GM12864 (cell line): ENCODE data around the gene RTP4.
A peak's percentile ranks its signal among the peaks of the same experiment; 100 is the strongest.

Source experiments
- DNase-seq: peaks from one replicate; pipeline ENCODE4 v3.0.0-alpha.2; 2011; ENCODE audit warnings: low read depth
- H3K4me3 ChIP-seq: 2 replicates; pipeline ENCODE4 v1.5.1; 2011; ENCODE audit warnings: mild to moderate bottlenecking, low read depth, low read length, control low read depth
- TF ChIP-seq, protein P1 (sequence below): IDR thresholded peaks from 2 replicates; pipeline ENCODE4 v1.5.1; 2011; ENCODE audit warnings: low read depth, mild to moderate bottlenecking, moderate library complexity, low read length, control low read depth, inconsistent platforms; ENCODE audit errors: missing control alignments

Gene RTP4

DNA sequence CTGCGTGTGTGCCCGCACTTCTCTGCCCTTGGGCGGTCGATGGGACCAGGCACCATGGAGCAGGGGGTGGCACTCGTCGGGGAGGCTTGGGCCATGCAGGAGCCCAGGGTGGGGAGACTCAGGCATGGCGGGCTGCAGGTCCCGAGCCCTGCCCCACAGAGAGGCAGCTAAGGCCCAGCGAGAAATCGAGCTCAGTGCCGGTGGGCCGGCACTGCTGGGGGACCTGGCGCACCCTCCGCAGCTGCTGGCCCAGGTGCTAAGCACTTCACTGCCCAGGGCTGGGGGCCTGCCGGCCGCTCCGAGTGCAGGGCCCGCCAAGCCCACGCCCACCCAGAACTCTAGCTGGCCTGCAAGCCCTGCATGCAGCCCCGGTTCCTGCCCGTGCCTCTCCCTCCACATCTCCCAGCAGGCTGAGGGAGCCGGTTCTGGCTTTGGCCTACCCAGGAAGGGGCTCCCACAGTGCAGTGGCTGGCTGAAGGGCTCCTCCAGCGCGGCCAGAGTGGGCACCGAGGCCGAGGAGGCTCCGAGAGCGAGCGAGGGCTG is 553 bp upstream of the RTP4 start:
- H3K4me3 ChIP-seq = no peak overlapping the region
- DNase-seq = no peak
- TF ChIP-seq, protein P1, sequence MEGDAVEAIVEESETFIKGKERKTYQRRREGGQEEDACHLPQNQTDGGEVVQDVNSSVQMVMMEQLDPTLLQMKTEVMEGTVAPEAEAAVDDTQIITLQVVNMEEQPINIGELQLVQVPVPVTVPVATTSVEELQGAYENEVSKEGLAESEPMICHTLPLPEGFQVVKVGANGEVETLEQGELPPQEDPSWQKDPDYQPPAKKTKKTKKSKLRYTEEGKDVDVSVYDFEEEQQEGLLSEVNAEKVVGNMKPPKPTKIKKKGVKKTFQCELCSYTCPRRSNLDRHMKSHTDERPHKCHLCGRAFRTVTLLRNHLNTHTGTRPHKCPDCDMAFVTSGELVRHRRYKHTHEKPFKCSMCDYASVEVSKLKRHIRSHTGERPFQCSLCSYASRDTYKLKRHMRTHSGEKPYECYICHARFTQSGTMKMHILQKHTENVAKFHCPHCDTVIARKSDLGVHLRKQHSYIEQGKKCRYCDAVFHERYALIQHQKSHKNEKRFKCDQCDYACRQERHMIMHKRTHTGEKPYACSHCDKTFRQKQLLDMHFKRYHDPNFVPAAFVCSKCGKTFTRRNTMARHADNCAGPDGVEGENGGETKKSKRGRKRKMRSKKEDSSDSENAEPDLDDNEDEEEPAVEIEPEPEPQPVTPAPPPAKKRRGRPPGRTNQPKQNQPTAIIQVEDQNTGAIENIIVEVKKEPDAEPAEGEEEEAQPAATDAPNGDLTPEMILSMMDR = no peak

GRCh38 chr3:187369089-187369447 is 883 bp downstream of the RTP4 start:
- peak; percentile 12 for DNase-seq
- TF ChIP-seq, protein P1 = no peak
- peak overlapping the region; percentile 63 for H3K4me3 ChIP-seq

DNA sequence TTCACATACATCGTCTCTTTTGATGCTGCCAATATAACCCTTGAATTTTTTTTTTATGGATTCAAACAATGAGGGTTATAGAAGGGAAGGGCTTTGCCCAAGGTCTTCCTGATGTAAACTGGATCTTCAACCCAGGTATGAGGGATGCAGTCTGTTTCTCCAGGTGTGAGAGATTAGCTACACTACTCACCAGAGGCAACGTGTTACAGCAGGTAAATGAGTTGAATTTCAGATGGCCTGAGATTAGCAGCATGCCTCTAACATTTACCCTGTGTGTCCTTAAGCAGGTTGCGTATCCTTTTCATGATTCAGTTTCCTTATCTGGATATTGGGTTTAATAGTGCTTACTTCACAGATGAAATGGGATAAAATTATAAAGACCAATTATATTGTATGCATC is 1.9 kb downstream of the RTP4 start:
- DNase-seq = no peak
- no peak overlapping the region for H3K4me3 ChIP-seq
- TF ChIP-seq, protein P1 = no peak

- TF ChIP-seq, protein P1 = no peak
- DNase-seq = no peak
- no peak overlapping the region for H3K4me3 ChIP-seq
Measured at GRCh38 chr3:187375581-187375980, 7.4 kb downstream of the RTP4 start.

- TF ChIP-seq, protein P1 = no peak
- H3K4me3 ChIP-seq = no peak overlapping the region
- DNase-seq = no peak
Measured at GRCh38 chr3:187377842-187378241, 9.7 kb downstream of the RTP4 start.

- TF ChIP-seq, protein P1 = no peak
Measured at GRCh38 chr3:187382609-187383151, 14.5 kb downstream of the RTP4 start.

DNA sequence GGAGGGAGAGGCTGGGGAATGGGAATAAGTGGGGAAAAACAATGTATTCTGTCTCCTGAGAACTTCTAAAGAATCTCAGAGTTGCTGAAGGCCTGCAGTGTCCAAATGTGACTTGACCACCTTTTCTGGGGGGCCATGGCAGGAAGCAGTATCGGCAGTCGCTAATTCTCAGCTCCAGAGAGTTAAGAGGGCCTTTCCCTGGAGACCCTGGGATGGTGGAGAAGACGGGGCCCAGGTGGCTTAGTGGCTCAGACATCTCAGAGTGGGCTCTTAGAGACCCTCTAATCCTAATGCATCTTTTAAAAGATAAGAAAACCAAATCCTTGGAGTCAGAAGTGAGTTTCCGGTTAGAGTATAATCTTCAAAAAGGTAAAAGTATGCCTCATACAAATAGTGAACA is 15.1 kb downstream of the RTP4 start:
- TF ChIP-seq, protein P1 = no peak
- DNase-seq = no peak

More at GRCh38 chr3:187382609-187383151, 14.5 kb downstream of the RTP4 start:
- no peak overlapping the region for H3K4me3 ChIP-seq
- no peak for DNase-seq

More for the DNA sequence above, 15.1 kb downstream of the RTP4 start:
- H3K4me3 ChIP-seq = no peak overlapping the region
